ENCODE data around the gene RBMS3. TPM values are rescaled to one million over a fixed set of nuclear protein-coding genes. Genes with fewer than 3 reads are reported as not detected.
"Not testable (repeated sequence)": the region's sequence is repeated elsewhere in the genome, so short reads cannot be mapped to it uniquely, and the experiment has no call there.

The RBMS3 gene
- polyA plus RNA-seq, 5 donors = 20.5 to 41.4 (median 32.1) TPM

DNA sequence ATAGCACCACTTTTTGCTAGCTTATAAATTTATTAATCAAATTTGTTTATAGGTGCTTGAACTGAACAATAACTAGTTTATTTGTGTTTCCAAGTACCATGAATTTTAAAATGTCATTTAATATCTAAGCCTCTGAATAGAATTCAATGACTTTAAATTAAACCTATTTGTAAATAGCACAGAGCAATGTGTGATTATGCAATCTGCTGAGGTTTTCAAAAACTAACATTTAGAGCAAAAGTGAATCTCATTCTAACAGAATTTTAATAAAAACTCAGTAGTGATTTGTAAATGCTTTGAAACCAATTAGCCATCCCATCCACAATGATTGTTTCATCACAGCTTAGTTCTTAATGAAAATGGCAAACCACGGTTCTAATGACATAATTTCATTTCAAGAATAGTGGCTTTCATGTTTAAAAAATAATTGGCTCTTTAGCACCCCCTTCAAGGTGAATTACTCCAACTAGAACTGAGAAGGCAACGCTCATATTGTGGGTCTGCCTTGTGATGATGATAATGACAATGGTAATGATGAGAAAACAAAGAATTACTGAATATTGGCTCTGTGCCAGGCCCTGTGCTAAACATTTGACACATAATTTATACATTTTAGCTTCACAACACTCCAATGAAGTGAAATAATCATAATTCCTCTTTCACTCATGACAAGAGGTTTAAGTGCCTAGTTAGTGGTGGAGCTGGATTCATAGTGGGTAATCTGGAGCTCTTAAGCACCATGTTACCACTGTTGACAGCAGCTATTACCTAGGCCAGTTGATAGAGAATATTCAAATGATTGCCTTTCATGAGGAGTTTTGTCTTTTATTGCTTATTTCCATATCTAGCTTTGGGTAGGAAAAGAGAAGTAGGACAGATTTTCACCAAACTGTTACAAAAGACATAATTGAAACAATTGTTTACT lies 145.7 kb downstream of the RBMS3 start:
- DNase-seq = no peak

GRCh38 chr3:29427266-29428103 lies 146.6 kb downstream of the RBMS3 start:
- DNase-seq = no peak

- no peak for DNase-seq
Measured at GRCh38 chr3:29429055-29429679, 148.3 kb downstream of the RBMS3 start.

GRCh38 chr3:29430558-29430971 lies 149.7 kb downstream of the RBMS3 start:
- no peak for DNase-seq

DNA sequence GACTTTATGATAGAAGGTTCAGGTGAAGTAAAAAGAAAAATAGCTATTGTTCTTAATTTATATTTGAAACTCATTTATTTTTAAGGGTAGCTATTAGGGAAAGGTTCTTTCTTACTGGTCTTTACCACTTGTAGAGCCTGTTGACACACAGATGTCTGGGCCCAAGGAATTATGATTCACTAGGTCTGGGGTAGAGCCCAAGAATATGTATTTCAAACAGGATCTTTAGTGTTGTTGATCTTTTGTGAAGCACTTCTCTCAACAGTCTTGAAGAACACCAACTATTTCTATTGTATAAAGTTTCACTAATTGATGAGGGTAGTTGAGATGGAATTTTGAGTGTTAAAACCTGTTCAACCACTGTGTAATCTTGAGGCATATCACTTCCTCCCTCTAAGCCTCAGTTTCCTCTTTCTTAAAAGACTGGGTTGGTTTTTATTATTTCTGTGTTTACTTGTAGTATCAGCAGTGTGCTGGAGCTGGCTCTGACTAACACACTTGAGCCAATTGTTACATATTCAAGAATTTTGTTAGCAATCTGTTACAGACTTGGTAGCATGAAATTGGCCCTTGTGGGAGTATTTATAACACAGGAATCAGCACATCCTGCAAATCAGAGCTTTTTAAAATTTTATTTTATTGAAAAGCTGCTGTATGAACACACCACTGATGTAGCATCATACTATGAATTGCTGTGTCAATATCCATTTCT lies 155.9 kb downstream of the RBMS3 start:
- DNase-seq = no peak

GRCh38 chr3:29438580-29438979 lies 157.7 kb downstream of the RBMS3 start:
- DNase-seq = no peak

- peak; percentile 50 to 51 for DNase-seq
Measured at GRCh38 chr3:29440413-29441305, 159.8 kb downstream of the RBMS3 start.

GRCh38 chr3:29441422-29441821 lies 160.6 kb downstream of the RBMS3 start:
- DNase-seq = no peak

- DNase-seq = no peak
Measured at GRCh38 chr3:29447946-29448627, 167.2 kb downstream of the RBMS3 start.

DNA sequence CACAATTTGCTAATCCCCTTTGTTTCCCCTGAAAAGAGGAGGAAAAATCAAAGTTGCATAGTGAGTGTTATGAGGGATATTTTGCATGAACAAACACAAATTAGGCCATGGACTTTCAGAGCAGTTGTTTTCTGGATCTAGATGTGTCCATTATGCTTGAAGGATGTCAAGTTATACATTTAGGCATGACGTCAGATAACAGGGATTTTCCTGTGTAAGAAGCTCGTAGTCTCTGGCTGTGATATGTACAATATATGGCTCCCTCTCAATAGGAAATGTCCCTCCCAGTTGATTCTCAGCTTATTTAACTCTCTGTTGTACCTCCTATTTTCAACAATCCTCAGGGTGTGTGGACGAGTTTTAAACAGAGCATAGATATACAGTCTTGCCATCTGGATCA lies 171.0 kb downstream of the RBMS3 start:
- no peak for DNase-seq

DNA sequence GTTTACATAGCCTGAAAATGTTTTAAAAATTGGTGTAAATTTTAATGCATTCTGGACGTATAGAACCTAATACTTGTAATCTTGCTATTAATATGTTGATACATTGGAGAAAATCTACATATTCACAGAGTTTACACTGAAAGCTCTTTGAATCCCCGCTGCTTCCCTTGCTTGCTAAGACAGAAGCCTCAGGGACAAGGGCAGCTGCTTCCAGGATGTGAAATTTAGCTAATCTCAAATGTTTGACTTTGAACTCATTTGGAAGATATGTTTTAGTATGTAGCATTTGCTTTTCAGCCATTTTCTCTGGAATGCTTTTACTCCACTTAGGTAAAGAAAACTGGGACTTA lies 172.0 kb downstream of the RBMS3 start:
- no peak for DNase-seq

GRCh38 chr3:29453284-29454001 lies 172.6 kb downstream of the RBMS3 start:
- no peak for DNase-seq

- no peak for DNase-seq
Measured at GRCh38 chr3:29454161-29454611, 173.3 kb downstream of the RBMS3 start.

DNA sequence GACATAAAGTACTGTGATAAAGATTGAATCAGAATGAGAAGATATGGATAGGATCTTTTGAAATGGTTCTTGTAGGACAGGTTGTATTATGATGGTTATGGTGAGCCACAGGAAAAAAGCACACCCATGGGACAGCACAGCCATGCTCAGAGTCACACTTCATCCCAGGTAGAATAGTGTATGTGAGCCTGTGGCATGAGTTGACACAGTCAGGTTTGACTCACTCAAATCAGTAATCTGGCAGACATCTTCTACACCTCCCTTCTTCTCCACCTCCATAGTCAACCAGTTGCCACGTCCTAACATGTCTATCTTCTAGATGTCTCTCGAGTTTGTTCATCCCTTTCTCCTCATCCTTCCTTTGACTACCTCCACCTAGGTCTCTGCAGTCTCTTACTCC lies 176.0 kb downstream of the RBMS3 start:
- DNase-seq = no peak

- no peak for DNase-seq
Measured at GRCh38 chr3:29463304-29463703, 182.4 kb downstream of the RBMS3 start.

GRCh38 chr3:29465836-29466235 lies 185.0 kb downstream of the RBMS3 start:
- DNase-seq = no peak

- DNase-seq = no peak
Measured at GRCh38 chr3:29466442-29466841, 185.6 kb downstream of the RBMS3 start.

DNA sequence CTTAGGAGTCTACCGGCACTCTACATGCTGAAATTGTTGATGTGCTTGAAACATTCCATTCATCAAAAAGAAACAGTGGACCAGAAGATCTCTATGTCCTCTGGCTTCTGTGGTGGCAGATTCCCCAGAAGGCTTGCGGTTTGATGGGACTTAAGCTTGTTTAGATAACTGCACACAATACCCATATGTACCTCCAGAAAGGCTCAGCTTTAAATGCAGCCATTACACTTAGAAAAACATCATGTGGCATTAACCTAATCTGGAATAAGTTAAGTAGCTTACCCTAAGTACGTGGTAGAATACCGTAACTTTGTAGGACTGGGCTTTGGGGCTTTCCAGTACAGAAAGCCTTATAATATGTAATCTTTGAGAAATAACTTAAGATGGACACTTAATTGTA lies 187.3 kb downstream of the RBMS3 start:
- DNase-seq = no peak

DNA sequence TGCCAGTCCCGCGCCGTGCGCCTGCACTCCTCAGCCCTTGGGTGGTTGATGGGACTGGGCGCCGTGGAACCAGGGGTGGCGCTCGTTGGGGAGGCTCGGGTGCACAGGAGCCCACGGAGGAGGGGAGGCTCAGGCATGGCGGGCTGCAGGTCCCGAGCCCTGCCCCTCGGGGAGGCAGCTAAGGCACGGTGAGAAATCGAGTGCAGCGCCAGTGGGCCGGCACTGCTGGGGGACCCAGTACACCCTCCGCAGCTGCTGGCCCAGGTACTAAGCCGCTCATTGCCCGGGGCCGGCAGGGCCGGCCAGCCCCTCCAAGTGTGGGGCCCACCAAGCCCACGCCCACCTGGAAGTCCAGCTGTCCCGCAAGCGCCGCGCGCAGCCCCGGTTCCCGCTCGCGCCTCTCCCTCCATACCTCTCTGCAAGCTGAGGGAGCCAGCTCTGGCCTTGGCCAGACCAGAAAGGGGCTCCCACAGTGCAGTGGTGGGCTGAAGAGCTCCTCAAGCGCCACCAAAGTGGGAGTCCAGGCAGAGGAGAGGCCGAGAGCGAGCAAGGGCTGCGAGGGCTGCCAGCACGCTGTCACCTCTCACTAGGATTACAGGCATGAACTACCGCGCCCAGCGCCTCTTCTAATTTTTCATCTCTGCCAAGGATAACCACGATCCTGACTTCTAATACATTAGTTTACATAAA lies 192.8 kb downstream of the RBMS3 start:
- not testable (repeated sequence) for DNase-seq
